Endothelial cell of umbilical vein (primary cell): Measurements from ENCODE around the gene NEU2. TPM values are rescaled to one million over a fixed set of nuclear protein-coding genes. Genes with fewer than 3 reads are reported as not detected.

Source experiments
- BruUV-seq: library from RNA; stranded (reverse); fragments of 400-500 nt; replicated peaks from 2 replicates; lab custom pipeline; 2021; lab: Mats Ljungman, UMichigan
- CTCF ChIA-PET: fragments of 300-600, 350-600 bp; sonication (Branson Sonifier 250); formaldehyde crosslinking; loops from one replicate; lab custom pipeline; 2021; ENCODE audit warnings: antibody characterized with exemption, inconsistent platforms; lab: Charles Lee
- POLR2A ChIA-PET: fragments of 300-600, 350-600 bp; sonication (Branson Sonifier 250); formaldehyde crosslinking; loops from one replicate; lab custom pipeline; 2021; ENCODE audit warnings: antibody characterized with exemption, inconsistent platforms; lab: Charles Lee
- DNase-seq: peaks from one replicate; pipeline ENCODE4 v3.0.0-alpha.2; 2011; ENCODE audit warnings: low read depth, low spot score
- FAIRE-seq: peaks from 2 replicates; lab custom pipeline; 2011; peaks lifted over from hg19 to GRCh38; lab: Jason Lieb, UNC
- H2AFZ ChIP-seq: 2 replicates; pipeline ENCODE4 v1.6.0; 2012; ENCODE audit warnings: low read depth, low read length, control low read depth, inconsistent platforms
- H3K27ac ChIP-seq: 2 replicates; pipeline ENCODE4 v1.5.1; 2011; ENCODE audit warnings: low read depth, mild to moderate bottlenecking, control low read depth, low read length, moderate library complexity; ENCODE audit not compliant: insufficient read depth
- H3K27me3 ChIP-seq, 2 experiments: 2 replicates each; pipeline versions ENCODE4 v1.6.0 to v1.6.1; 2011; ENCODE audit warnings: low read length in 2 of 2, mixed read lengths in 1 of 2; ENCODE audit not compliant: control insufficient read depth in 2 of 2, insufficient read depth in 2 of 2
- H3K36me3 ChIP-seq, 2 experiments: 2 replicates in 1 of 2; 3 replicates in 1 of 2; pipeline ENCODE4 v1.5.1; 2011; ENCODE audit warnings: low read length in 2 of 2, mild to moderate bottlenecking in 1 of 2, moderate library complexity in 1 of 2; ENCODE audit not compliant: control insufficient read depth in 2 of 2, insufficient read depth in 2 of 2; ENCODE audit errors: extremely low read depth in 1 of 2
- H3K4me1 ChIP-seq: 3 replicates; pipeline ENCODE4 v1.5.1; 2011; ENCODE audit warnings: mild to moderate bottlenecking, low read length; ENCODE audit not compliant: control insufficient read depth, insufficient read depth; ENCODE audit errors: extremely low read depth
- H3K4me2 ChIP-seq: 2 replicates; pipeline ENCODE4 v1.6.1; 2011; ENCODE audit warnings: low read length, control low read depth, mixed read lengths; ENCODE audit not compliant: insufficient read depth
- H3K4me3 ChIP-seq, 3 experiments: fragments of 200-600 bp in 1 of 3; sonication (generic), shearing (Covaris generic) in 1 of 3; replicated peaks in 1 of 3; 2 replicates each; pipeline ENCODE4 v1.5.1; 2011 to 2016; ENCODE audit warnings: control low read depth in 3 of 3, low read length in 3 of 3, mild to moderate bottlenecking in 2 of 3, inconsistent platforms in 1 of 3, low read depth in 1 of 3, moderate library complexity in 1 of 3; ENCODE audit not compliant: insufficient read depth in 1 of 3
- H3K79me2 ChIP-seq: 2 replicates; pipeline ENCODE4 v1.6.0; 2012; ENCODE audit warnings: low read length, inconsistent platforms; ENCODE audit not compliant: control insufficient read depth, insufficient read depth
- H3K9ac ChIP-seq: replicated peaks from 2 replicates; pipeline ENCODE3; 2011; ENCODE audit warnings: low read length, control low read depth; ENCODE audit not compliant: insufficient read depth; ENCODE audit errors: extremely low read depth
- H3K9me1 ChIP-seq: replicated peaks from 3 replicates; pipeline ENCODE4 v1.6.0; 2011; ENCODE audit warnings: mild to moderate bottlenecking, low read length; ENCODE audit not compliant: control insufficient read depth, insufficient read depth; ENCODE audit errors: extremely low read depth
- H3K9me3 ChIP-seq: replicated peaks from 2 replicates; pipeline ENCODE4 v1.5.1; 2012; ENCODE audit warnings: low read length, inconsistent platforms; ENCODE audit not compliant: control insufficient read depth, insufficient read depth
- H4K20me1 ChIP-seq: replicated peaks from 2 replicates; pipeline ENCODE3; 2011; ENCODE audit warnings: mild to moderate bottlenecking, low read length; ENCODE audit not compliant: control insufficient read depth, insufficient read depth; ENCODE audit errors: extremely low read depth
- CTCF ChIP-seq, 2 donors: IDR thresholded peaks; 1 replicate in 1 of 2; 2 replicates in 1 of 2; pipeline ENCODE4 v1.5.1; 2011; ENCODE audit warnings: low read length in 2 of 2, mild to moderate bottlenecking in 2 of 2, moderate library complexity in 2 of 2, control low read depth in 1 of 2, inconsistent platforms in 1 of 2, low read depth in 1 of 2; ENCODE audit not compliant: insufficient read depth in 1 of 2; ENCODE audit errors: extremely low read depth in 1 of 2
- EZH2 ChIP-seq: IDR thresholded peaks from 2 replicates; pipeline ENCODE4 v1.6.1; 2012; ENCODE audit warnings: borderline replicate concordance, low read depth, mild to moderate bottlenecking, moderate library complexity, low read length, inconsistent platforms; ENCODE audit not compliant: severe bottlenecking
- FOS ChIP-seq: IDR thresholded peaks from 2 replicates; pipeline ENCODE4 v1.6.1; 2011; ENCODE audit warnings: mild to moderate bottlenecking, low read length, moderate library complexity, borderline replicate concordance; ENCODE audit not compliant: insufficient read depth
- GATA2 ChIP-seq: IDR thresholded peaks from 2 replicates; pipeline ENCODE4 v1.7.0; 2011; ENCODE audit warnings: low read depth, mild to moderate bottlenecking, moderate library complexity, mixed read lengths, low read length; ENCODE audit not compliant: insufficient read length, insufficient read depth
- JUN ChIP-seq: IDR thresholded peaks from 2 replicates; pipeline ENCODE4 v1.6.1; 2011; ENCODE audit warnings: borderline replicate concordance, low read depth; ENCODE audit not compliant: insufficient read length, insufficient read depth
- MYC ChIP-seq: IDR thresholded peaks from one replicate; pipeline ENCODE4 v1.6.1; 2011; ENCODE audit warnings: mild to moderate bottlenecking, low read depth, low read length
- POLR2A ChIP-seq: IDR thresholded peaks from 2 replicates; pipeline ENCODE4 v1.6.1; 2012; ENCODE audit warnings: low read depth, mild to moderate bottlenecking, control low read depth, low read length
- POLR2AphosphoS5 ChIP-seq: IDR thresholded peaks from 2 replicates; pipeline ENCODE4 v1.6.1; 2012; ENCODE audit warnings: low read depth, mild to moderate bottlenecking, control low read depth, low read length, moderate library complexity; ENCODE audit not compliant: insufficient read depth
- dilution Hi-C: fragments of 300-500 bp; cut with MboI; formaldehyde crosslinking; loops from one replicate; pipeline ENCODE4 v1.15.0; 2019; ENCODE audit warnings: low sequenced_read_pairs; ENCODE audit not compliant: extremely low pct_ligation_motif_present
- intact Hi-C: fragments of 100-400 bp; cut with micrococcal nuclease; formaldehyde crosslinking; loops from one replicate; pipeline ENCODE4 v1.10.0; 2022
- polyA plus RNA-seq, 4 experiments: library from polyadenylated mRNA; depleted of rRNA in 3 of 4; stranded (reverse) in 3 of 4; unstranded in 1 of 4; fragments of >200 nt; gene quantifications; 2 replicates each; pipeline versions ENCODE4 v1.2.1 to v1.2.3, GENCODE V29; 2011 to 2012; ENCODE audit warnings: missing spikeins in 1 of 4
- total RNA-seq: library from RNA; stranded (reverse); gene quantifications from 2 replicates; pipeline ENCODE4 v1.2.3, GENCODE V29; 2021
- TF ChIP-seq, protein P1 (sequence below): IDR thresholded peaks from 2 replicates; pipeline ENCODE4 v1.6.1; 2011; ENCODE audit not compliant: insufficient read depth, insufficient read length

NEU2 gene
- total and polyA plus RNA-seq, 2 donors (not counting 3 experiments of a cell fraction or from before 2014, with no cell fraction given) = not detected

DNA sequence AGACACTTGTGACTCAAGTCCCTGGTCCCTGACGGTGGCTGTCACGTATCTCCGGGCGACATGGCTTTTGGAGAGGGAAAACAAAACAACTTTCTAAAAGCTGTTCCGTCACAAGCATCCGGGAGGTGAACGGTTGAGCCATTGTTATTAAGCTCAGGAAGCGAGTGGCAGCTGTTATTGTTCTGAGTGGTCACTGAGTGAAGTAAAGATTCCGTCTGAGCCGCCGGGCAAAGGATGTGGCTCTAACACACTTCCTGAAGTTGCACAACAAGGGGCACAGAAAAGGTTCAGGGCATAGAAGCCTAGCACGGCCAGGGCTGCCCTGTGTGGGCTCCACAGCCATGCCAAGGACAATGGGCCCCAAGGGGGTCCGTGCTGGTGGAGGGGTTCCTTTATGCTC lies 52.0 kb downstream of the NEU2 start:
- dilution Hi-C loops (no loop called here), intact Hi-C loops (loop anchor here (1.0 to 10.0 kb wide), 3 partner anchors 23 to 330 kb away; partner anchors contain the start of gene ATG16L1)
- H3K4me1 ChIP-seq = peaks cover 40% of the 10 kb centered on the region
- H3K27ac ChIP-seq = peak overlapping the region; percentile 94
- peak; percentile 87 for TF ChIP-seq POLR2AphosphoS5
- no peak for TF ChIP-seq JUN
- TF ChIP-seq EZH2 = no peak
- peak; percentile 63 for TF ChIP-seq GATA2
- no peak for TF ChIP-seq MYC
- TF ChIP-seq FOS = peak; percentile 7
- TF ChIP-seq CTCF (IDR thresholded peaks at IDR 0.05; ENCODE audit: extremely low read depth in 1 of 2, insufficient read depth in 1 of 2, low read depth in 1 of 2, low read length in 2 of 2) = no peak
- peak; percentile 42 for TF ChIP-seq POLR2A
- TF ChIP-seq, protein P1, sequence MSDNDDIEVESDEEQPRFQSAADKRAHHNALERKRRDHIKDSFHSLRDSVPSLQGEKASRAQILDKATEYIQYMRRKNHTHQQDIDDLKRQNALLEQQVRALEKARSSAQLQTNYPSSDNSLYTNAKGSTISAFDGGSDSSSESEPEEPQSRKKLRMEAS = no peak
- H3K4me3 ChIP-seq = peak overlapping the region in 1 of 3 experiments; percentile 3
- CTCF ChIA-PET = interaction anchor here (0.9 to 4.6 kb wide), 6 partner anchors 13 to 33 kb away, joined by 3 to 30 read pairs (median 4); partner anchors contain the start of gene INPP5D
- H2AFZ ChIP-seq = no peak overlapping the region
- no peaks in the 10 kb centered on the region for H4K20me1 ChIP-seq
- no peaks in the 10 kb centered on the region for H3K79me2 ChIP-seq
- POLR2A ChIA-PET = interaction anchor here (0.6 to 0.7 kb wide), 2 partner anchors 11 to 245 kb away, joined by 3 read pairs; no protein-coding TSS in a partner anchor
- H3K36me3 ChIP-seq = peaks cover 0 to 22% of the 10 kb centered on the region in 2 experiments
- H3K9ac ChIP-seq = peak overlapping the region; percentile 68
- peak overlapping the region; percentile 62 for H3K4me2 ChIP-seq
- no TSS peak for BruUV-seq
- H3K9me1 ChIP-seq = no peaks in the 10 kb centered on the region
- peak; percentile 96 for DNase-seq
- no peaks in the 10 kb centered on the region for H3K27me3 ChIP-seq
- peak; percentile 99 for FAIRE-seq
- H3K9me3 ChIP-seq = no peaks in the 10 kb centered on the region

Other genes starting within 250 kb of the NEU2 start
- gene SNORC, start 162.4 kb upstream of the NEU2 start, total RNA-seq = 2.6 and 4.0 TPM in 2 replicates
- gene SNORC, start 162.4 kb upstream of the NEU2 start, polyA plus RNA-seq = 1.4 and 2.5 TPM in 2 replicates
- 0.18 and 0.22 TPM in 2 replicates for gene NGEF, start 19.4 kb upstream of the NEU2 start, total RNA-seq
- 0.13 and 0.41 TPM in 2 replicates for gene NGEF, start 19.4 kb upstream of the NEU2 start, polyA plus RNA-seq
- gene INPP5D, start 27.7 kb downstream of the NEU2 start, total RNA-seq = 43.3 and 46.6 TPM in 2 replicates
- gene INPP5D, start 27.7 kb downstream of the NEU2 start, polyA plus RNA-seq = 10.6 and 13.9 TPM in 2 replicates
- gene ATG16L1, start 219.0 kb downstream of the NEU2 start, total RNA-seq = 29.8 and 30.2 TPM in 2 replicates
- 14.1 and 18.1 TPM in 2 replicates for gene ATG16L1, start 219.0 kb downstream of the NEU2 start, polyA plus RNA-seq